ENCODE results near the gene ILF3. TPM values are rescaled to one million over a fixed set of nuclear protein-coding genes. Genes with fewer than 3 reads are reported as not detected.
"Not testable (repeated sequence)": the region's sequence is repeated elsewhere in the genome, so short reads cannot be mapped to it uniquely, and the experiment has no call there.

The ILF3 gene
- total RNA-seq, 1 donor from 2014 or later: 861 TPM

DNA sequence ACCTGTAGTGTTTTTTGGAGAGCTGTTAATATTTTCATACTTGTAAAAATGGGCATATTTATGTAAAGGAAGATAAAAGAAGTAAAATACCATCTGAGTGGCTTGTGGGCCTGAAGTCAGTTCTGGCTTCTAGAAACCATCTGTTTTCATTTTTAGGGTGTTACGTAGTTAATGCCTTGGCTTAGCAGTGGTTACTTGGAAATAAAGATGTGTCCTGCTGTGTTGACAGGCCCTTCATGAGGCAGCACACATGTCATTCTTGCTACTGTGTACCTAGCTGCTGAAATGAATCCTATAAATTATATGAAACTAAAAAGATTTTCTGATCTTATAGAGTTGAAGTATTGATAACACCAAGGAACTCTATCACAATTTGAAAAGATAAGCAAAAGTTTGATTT is 16.0 kb downstream of the ILF3 start:
- peaks cover 18% of the 10 kb centered on the region for H3K4me1 Mint-ChIP-seq
- DNase-seq (ENCODE audit: low read depth, low spot score): no peak
- no peaks in the 10 kb centered on the region for H3K9me3 Mint-ChIP-seq
- H3K36me3 Mint-ChIP-seq (ENCODE audit: low read depth): peaks cover 15% of the 10 kb centered on the region
- no peak overlapping the region for H3K27ac Mint-ChIP-seq (ENCODE audit: unreplicated experiment)
- TF ChIP-seq, protein P1, sequence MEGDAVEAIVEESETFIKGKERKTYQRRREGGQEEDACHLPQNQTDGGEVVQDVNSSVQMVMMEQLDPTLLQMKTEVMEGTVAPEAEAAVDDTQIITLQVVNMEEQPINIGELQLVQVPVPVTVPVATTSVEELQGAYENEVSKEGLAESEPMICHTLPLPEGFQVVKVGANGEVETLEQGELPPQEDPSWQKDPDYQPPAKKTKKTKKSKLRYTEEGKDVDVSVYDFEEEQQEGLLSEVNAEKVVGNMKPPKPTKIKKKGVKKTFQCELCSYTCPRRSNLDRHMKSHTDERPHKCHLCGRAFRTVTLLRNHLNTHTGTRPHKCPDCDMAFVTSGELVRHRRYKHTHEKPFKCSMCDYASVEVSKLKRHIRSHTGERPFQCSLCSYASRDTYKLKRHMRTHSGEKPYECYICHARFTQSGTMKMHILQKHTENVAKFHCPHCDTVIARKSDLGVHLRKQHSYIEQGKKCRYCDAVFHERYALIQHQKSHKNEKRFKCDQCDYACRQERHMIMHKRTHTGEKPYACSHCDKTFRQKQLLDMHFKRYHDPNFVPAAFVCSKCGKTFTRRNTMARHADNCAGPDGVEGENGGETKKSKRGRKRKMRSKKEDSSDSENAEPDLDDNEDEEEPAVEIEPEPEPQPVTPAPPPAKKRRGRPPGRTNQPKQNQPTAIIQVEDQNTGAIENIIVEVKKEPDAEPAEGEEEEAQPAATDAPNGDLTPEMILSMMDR (conservative IDR thresholded peaks at IDR 0.05): no peak
- no peak overlapping the region for H3K4me3 Mint-ChIP-seq
- H3K27me3 Mint-ChIP-seq (ENCODE audit: low read depth): no peaks in the 10 kb centered on the region

DNA sequence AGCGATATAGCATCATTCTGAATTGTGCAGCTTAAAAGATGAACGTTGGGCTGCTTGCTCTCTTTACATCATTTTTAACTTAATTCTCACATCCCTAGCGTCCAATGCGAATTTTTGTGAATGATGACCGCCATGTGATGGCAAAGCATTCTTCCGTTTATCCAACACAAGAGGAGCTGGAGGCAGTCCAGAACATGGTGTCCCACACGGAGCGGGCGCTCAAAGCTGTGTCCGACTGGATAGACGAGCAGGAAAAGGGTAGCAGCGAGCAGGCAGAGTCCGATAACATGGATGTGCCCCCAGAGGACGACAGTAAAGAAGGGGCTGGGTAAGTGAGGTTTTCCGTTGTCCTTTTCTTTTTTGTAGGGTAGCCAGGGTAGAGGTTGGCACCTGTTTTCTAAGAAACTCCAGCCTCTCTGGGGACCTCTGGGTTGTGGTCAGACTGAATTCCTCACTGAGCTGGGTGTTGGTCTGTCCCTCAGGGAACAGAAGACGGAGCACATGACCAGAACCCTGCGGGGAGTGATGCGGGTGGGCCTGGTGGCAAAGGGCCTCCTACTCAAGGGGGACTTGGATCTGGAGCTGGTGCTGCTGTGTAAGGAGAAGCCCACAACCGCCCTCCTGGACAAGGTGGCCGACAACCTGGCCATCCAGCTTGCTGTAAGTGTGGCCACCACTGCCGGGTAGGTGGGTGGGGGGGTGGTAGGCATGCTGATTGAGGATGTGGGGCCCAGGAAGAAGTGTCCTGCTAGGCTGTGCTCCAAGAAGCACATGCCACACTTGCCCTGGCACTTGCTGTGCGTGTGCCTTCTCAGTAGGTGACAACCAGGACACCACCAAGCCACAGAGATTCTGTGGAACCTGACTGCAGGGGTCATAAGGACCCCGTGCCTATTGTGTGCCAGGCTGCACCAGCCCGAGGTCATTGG is 17.0 kb downstream of the ILF3 start:
- no peak overlapping the region for H3K4me3 Mint-ChIP-seq

GRCh38 chr19:10671922-10672321 is 17.8 kb downstream of the ILF3 start:
- H3K4me3 Mint-ChIP-seq; H3K9me3 Mint-ChIP-seq; DNase-seq (ENCODE audit: low read depth, low spot score); H3K27me3 Mint-ChIP-seq (ENCODE audit: low read depth); H3K27ac Mint-ChIP-seq (ENCODE audit: unreplicated experiment): not testable (repeated sequence)
- H3K4me1 Mint-ChIP-seq: peaks cover 13% of the 10 kb centered on the region
- H3K36me3 Mint-ChIP-seq (ENCODE audit: low read depth): peaks cover 18% of the 10 kb centered on the region

More for the DNA sequence above, 17.0 kb downstream of the ILF3 start:
- TF ChIP-seq, protein P1 (conservative IDR thresholded peaks at IDR 0.05): no peak
- Mint-ChIP-seq H3K27ac (ENCODE audit: unreplicated experiment) (peak overlapping the region; percentile 62), H3K27me3 (ENCODE audit: low read depth) (no peaks in the 10 kb centered on the region), H3K36me3 (ENCODE audit: low read depth) (peaks cover 15% of the 10 kb centered on the region), H3K9me3 (no peaks in the 10 kb centered on the region), H3K4me1 (peaks cover 18% of the 10 kb centered on the region)
- DNase-seq (ENCODE audit: low read depth, low spot score): no peak

GRCh38 chr19:10675214-10675613 is 21.1 kb downstream of the ILF3 start:
- DNase-seq (ENCODE audit: low read depth, low spot score); H3K9me3 Mint-ChIP-seq; H3K27ac Mint-ChIP-seq (ENCODE audit: unreplicated experiment); H3K4me3 Mint-ChIP-seq; H3K4me1 Mint-ChIP-seq; H3K27me3 Mint-ChIP-seq (ENCODE audit: low read depth): not testable (repeated sequence)
- peaks cover 20% of the 10 kb centered on the region for H3K36me3 Mint-ChIP-seq (ENCODE audit: low read depth)

DNA sequence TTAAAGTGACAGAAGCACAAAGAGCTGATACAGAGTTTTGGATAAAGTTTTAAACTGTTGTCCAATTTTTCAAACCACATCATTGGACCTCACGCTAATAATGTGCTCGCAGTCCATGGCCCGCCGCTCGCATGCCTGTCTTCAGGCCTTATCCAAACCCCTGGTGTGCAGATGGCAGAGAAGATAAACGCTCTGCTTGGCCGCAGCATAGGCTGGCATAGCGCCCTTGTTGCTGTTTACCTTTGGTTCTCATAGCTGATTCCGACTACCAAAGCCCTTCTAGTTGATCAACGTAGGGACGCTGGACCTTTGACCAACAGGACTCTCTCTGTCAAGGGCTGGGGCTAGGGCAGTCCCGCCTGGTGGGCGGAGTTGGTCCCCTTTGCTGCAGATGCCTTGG is 23.6 kb downstream of the ILF3 start:
- no peaks in the 10 kb centered on the region for H3K9me3 Mint-ChIP-seq
- H3K4me1 Mint-ChIP-seq: no peaks in the 10 kb centered on the region
- H3K36me3 Mint-ChIP-seq (ENCODE audit: low read depth): peaks cover 22% of the 10 kb centered on the region
- TF ChIP-seq, protein P1 (conservative IDR thresholded peaks at IDR 0.05): no peak
- H3K27me3 Mint-ChIP-seq (ENCODE audit: low read depth): peaks cover 2% of the 10 kb centered on the region
- H3K27ac Mint-ChIP-seq (ENCODE audit: unreplicated experiment): no peak overlapping the region
- DNase-seq (ENCODE audit: low read depth, low spot score): no peak
- H3K4me3 Mint-ChIP-seq: no peak overlapping the region

DNA sequence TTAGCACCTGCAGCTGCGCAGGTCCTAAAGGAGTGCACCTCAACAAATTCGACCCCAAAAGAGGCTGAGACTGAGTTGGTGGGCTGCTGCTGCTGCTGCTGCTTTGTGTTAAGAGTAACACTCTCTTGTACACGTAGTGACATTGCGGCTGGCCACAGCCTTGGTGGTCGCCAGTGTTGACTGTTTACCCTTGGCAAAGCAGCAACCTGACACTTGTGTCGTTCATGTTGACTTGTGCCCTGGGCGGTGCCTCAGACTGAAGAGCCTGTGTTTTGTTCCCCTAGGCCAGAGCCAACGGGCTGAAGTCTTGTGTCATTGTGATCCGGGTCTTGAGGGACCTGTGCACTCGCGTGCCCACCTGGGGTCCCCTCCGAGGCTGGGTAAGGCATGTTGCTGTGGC is 24.7 kb downstream of the ILF3 start:
- Mint-ChIP-seq H3K4me1 (no peaks in the 10 kb centered on the region), H3K4me3 (peak overlapping the region; percentile 27), H3K36me3 (ENCODE audit: low read depth) (peaks cover 18% of the 10 kb centered on the region), H3K27ac (ENCODE audit: unreplicated experiment) (no peak overlapping the region), H3K9me3 (no peaks in the 10 kb centered on the region), H3K27me3 (ENCODE audit: low read depth) (peaks cover 2% of the 10 kb centered on the region)
- DNase-seq (ENCODE audit: low read depth, low spot score): no peak
- TF ChIP-seq, protein P1 (conservative IDR thresholded peaks at IDR 0.05): no peak
